NCI-H345 treated with DMSO at 0.1 percent for 48 hours (cell line): ENCODE results near the gene GPATCH3.
"Not testable (repeated sequence)": the region's sequence is repeated elsewhere in the genome, so short reads cannot be mapped to it uniquely, and the experiment has no call there.

ENCODE experiments used
- DNase-seq: peaks from one replicate; lab custom pipeline; 2025; ENCODE audit not compliant: unreplicated experiment; lab: John Stamatoyannopoulos, UW

The GPATCH3 gene

GRCh38 chr1:26913754-26914619 lies 13.7 kb upstream of the GPATCH3 start, which contains the start of gene NR0B2:
Gene NR0B2 (minus strand): TSS chr1:26913975. CDS start chr1:26913940, 35 bp downstream.
- peak; percentile 95 for DNase-seq

GRCh38 chr1:26913389-26913753 lies 13.1 kb upstream of the GPATCH3 start:
- DNase-seq: no peak

- no peak for DNase-seq
These were observed 11.9 kb upstream of the GPATCH3 start for GRCh38 chr1:26912147-26912490.

- no peak for DNase-seq
These were observed 11.3 kb upstream of the GPATCH3 start for GRCh38 chr1:26911399-26912146.

DNA sequence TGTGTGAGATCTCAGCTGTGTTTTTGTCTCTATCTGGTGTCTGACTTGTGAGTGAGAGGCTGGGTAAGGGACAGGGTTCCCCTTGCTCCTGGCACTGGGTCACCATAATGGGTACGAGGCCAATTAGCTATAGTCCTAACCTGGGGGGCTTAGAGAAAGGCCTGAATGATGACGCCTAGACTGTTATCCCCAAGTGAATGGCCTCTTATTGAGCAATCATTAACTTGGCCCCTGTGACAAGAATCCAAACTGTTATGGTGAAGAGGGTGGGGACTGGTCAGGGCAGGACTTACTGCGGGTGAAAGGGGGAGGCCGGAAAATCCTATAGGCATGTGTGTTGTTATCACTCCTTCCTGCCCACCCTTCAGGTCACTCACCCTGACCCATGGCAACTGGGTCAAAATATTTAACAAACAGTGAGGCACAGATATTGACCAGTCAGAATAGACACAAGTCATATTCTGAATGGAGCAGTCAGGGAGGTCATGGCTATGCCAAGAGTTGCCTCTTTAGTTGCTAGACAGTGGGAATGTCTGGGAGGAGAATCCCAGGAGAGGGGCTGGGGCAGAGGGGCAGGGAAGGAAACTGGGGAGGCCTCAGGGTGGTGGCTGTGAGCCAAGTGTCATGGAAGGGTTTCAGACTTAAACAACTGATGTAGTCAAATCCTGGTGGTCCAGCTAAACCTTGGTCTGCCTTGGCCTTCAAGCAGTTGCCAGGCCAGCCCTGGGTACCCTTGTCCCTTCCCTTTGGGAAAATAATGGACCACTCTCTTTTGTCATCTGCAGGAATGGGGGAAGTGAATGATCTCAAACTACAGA lies 10.3 kb upstream of the GPATCH3 start:
- no peak for DNase-seq

DNA sequence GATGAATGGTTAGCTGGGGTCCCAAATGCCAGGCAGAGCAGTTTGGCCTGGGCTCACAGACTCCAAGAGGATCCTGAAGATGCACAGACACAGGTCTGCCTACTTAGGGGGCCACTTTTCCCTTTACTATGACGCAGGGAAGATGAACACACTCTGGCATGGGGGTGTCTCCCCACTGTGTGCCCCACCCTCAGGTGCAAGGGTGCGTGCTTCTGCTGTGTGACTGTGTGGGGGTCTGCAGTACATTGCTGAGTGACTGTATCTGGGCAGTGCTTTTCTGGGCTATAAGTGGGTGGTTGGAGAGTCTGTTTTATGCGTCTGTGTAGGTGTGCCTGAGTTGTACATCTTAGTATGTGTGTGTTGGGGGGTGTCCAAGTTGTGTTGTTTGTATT lies 9.7 kb upstream of the GPATCH3 start:
- DNase-seq: no peak

DNA sequence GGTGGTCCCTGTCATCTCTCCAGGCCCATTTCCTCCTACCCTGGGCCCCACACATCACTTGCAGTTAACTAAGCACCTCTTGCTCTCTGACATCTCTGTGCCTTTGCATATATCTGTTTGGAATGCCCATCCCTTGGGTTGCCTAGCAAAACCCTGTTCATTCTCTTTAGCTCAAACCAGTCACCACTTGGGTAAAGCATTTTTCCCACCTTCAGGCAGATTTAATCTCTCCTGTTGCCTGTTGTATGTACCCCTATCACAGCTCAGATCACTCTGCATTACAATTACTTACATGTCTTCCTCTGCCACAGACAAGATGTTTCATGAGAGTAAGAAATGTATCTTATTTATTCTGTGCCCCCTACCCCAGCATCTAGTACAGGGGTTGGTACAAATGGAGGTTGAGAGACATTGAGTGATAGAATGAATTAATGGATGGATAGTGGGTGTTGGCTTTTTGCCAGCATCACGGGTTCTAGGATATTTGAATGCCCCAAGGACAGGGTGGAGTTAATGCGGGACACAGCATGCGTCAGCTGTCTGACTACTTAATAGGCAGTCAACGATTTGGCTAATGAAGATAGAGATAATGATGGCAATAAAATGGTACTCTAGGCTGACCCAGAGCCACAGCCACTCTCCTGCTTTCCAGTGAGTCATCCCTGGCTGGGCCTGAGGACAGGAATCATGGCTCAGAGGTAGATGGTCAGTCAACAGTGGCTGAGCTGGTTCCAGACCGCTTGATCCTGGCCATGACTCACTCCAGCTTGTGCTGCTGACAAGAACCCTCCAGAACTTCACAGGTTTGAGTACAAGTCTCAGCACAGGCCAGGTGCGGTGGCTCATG lies 7.0 kb upstream of the GPATCH3 start:
- DNase-seq: no peak

- DNase-seq: no peak
These were observed 696 bp upstream of the GPATCH3 start for GRCh38 chr1:26900815-26901511.

GRCh38 chr1:26897351-26897750 lies 2.9 kb downstream of the GPATCH3 start:
- DNase-seq: no peak

DNA sequence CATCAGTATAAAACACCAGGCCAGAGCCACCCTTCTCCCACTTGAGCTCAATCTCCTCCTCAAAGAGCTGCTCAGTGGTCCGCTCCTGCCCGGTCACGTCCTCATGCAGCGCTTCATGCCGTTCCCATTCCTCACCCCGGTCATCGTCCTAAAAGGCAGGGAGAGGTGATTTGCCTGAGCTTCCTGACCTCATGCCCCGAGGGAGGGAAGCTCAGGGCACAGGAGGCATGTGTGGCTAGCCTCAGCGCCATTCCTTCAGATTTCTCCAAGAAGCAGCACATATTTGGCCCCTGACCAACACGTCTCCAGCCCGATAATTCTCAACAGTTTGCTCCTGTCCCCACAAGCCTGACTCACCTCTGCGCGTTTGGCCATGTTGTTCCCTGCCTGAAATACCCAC lies 6.0 kb downstream of the GPATCH3 start:
- no peak for DNase-seq

DNA sequence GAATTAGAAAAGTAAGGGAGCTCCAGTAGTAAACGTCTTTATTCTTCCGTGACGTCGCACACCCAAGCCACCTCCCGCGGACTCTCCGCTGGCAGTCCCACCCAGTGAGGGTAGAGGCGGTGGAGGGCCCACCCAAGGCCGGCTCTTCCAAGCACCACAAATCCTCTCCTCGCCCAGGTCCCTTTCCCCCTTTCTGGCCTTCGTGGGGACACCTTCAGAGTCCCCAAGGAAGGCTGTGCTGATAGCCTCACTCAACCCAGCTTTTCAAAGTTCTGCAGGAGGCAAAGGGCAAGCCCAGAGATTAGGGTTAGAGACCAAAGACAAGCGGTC lies 9.8 kb downstream of the GPATCH3 start:
- no peak for DNase-seq

GRCh38 chr1:26889551-26890466 lies 10.5 kb downstream of the GPATCH3 start, which contains the start of gene GPN2:
Gene GPN2 (minus strand): TSS chr1:26890283. CDS start chr1:26890096, 187 bp downstream.
- peak; percentile 65 for DNase-seq

DNA sequence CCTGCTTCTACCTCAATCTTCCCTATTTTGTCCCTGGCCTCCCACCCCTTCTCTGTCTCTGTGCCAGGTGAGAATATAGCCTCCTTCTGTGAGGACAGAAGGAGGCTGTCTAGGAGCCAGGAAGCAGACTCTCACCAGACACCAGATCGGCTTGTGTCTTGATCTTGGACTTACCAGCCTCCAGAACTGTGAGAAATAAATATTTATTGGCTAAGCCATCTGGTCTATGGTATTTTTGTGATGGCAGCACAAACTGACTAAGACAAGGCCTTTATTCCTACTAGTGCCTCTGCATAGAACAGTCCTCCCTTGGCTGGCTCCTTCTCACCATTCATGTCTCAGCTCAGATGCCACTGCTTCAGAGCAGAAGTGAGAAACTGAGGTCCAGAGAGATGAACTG lies 12.0 kb downstream of the GPATCH3 start:
- no peak for DNase-seq

- no peak for DNase-seq
These were observed 13.1 kb downstream of the GPATCH3 start for GRCh38 chr1:26887125-26887524.

DNA sequence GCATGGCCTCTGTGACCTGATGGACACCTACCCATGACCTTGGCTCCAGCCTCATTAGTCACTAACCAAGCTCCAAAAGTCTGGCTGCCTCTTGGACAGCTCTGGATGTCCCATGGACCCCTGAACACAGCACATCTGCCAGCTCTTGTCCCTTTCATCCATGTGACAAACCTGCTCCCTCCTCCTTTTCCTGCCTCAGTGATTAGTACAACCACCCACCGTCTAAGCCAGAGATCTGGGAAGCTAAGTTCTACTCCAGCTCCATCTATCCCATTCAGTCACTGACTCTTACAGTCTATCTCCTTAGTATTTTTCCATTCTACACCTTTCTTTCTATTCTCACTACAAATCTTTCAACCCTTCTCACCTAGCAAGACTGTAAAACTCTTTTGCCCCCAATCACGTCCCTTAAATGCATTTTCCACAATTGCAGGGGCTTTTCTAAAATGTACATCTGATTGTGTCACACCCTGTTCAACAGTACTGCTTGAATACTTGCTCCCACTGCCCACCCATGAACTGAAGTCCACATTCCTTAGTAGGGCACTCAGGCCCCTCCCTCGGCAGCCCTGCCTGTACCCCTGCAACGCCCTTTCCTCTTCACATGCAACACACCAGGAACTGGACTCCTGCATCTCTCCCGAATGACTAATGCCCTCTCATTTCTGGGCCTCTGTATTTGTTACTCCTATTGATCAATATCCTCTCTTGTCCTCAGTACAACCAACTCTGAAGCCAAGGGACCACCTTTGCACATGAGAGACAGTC lies 17.4 kb downstream of the GPATCH3 start:
- DNase-seq: no peak

- DNase-seq: not testable (repeated sequence)
These were observed 18.7 kb downstream of the GPATCH3 start for GRCh38 chr1:26881611-26882010.

DNA sequence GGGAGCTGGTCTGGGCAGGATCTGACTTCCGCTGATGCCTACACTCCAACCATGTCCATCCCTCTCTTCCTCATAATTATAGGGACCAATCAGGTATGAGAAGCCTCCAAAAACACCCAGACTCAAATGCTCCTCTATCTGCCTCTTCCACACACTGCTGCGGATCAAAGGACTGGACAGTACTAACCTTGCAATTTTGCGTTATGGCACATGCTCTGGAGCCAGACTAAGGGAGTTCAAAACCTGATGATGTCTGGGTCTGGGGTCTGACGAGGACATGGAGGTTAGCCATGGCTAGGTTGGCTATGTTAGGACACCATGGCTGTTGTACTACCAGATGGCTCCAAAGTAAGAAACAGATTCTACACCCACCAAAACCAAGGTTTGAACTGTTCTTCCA lies 20.5 kb downstream of the GPATCH3 start:
- no peak for DNase-seq

DNA sequence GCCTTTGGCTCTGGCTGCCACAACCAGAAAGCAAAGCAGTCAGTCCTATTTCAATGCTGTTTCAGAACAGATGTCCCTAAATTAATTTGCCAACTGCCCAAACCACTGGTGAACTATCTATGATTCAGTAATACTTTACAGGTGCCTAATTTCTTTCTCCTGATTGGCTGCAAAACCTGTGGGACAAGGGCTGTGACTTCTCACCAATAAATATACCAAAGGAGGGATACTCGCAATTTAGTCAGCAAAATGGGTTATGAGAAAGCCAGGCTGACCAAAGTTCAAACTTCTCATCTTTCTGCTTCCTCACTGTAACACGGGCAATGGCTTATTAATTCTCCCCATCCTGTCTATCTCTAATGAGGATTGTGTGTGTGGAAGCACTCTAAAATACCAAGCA lies 22.9 kb downstream of the GPATCH3 start:
- no peak for DNase-seq
